Endothelial cell of umbilical vein (primary cell): ENCODE measurements around the gene MTF1. TPM values are rescaled to one million over a fixed set of nuclear protein-coding genes. Genes with fewer than 3 reads are reported as not detected.

ENCODE experiments used
- BruUV-seq: library from RNA; stranded (reverse); fragments of 400-500 nt; replicated peaks from 2 replicates; lab custom pipeline; 2021; lab: Mats Ljungman, UMichigan
- CTCF ChIA-PET: fragments of 300-600, 350-600 bp; sonication (Branson Sonifier 250); formaldehyde crosslinking; loops from one replicate; lab custom pipeline; 2021; ENCODE audit warnings: antibody characterized with exemption, inconsistent platforms; lab: Charles Lee
- POLR2A ChIA-PET: fragments of 300-600, 350-600 bp; sonication (Branson Sonifier 250); formaldehyde crosslinking; loops from one replicate; lab custom pipeline; 2021; ENCODE audit warnings: antibody characterized with exemption, inconsistent platforms; lab: Charles Lee
- DNase-seq: peaks from one replicate; pipeline ENCODE4 v3.0.0-alpha.2; 2011; ENCODE audit warnings: low read depth, low spot score
- FAIRE-seq: peaks from 2 replicates; lab custom pipeline; 2011; peaks lifted over from hg19 to GRCh38; lab: Jason Lieb, UNC
- H2AFZ ChIP-seq: 2 replicates; pipeline ENCODE4 v1.6.0; 2012; ENCODE audit warnings: low read depth, low read length, control low read depth, inconsistent platforms
- H3K27ac ChIP-seq: 2 replicates; pipeline ENCODE4 v1.5.1; 2011; ENCODE audit warnings: low read depth, mild to moderate bottlenecking, control low read depth, low read length, moderate library complexity; ENCODE audit not compliant: insufficient read depth
- H3K27me3 ChIP-seq, 2 experiments: 2 replicates each; pipeline versions ENCODE4 v1.6.0 to v1.6.1; 2011; ENCODE audit warnings: low read length in 2 of 2, mixed read lengths in 1 of 2; ENCODE audit not compliant: control insufficient read depth in 2 of 2, insufficient read depth in 2 of 2
- H3K36me3 ChIP-seq, 2 experiments: 2 replicates in 1 of 2; 3 replicates in 1 of 2; pipeline ENCODE4 v1.5.1; 2011; ENCODE audit warnings: low read length in 2 of 2, mild to moderate bottlenecking in 1 of 2, moderate library complexity in 1 of 2; ENCODE audit not compliant: control insufficient read depth in 2 of 2, insufficient read depth in 2 of 2; ENCODE audit errors: extremely low read depth in 1 of 2
- H3K4me1 ChIP-seq: 3 replicates; pipeline ENCODE4 v1.5.1; 2011; ENCODE audit warnings: mild to moderate bottlenecking, low read length; ENCODE audit not compliant: control insufficient read depth, insufficient read depth; ENCODE audit errors: extremely low read depth
- H3K4me2 ChIP-seq: 2 replicates; pipeline ENCODE4 v1.6.1; 2011; ENCODE audit warnings: low read length, control low read depth, mixed read lengths; ENCODE audit not compliant: insufficient read depth
- H3K4me3 ChIP-seq, 3 experiments: fragments of 200-600 bp in 1 of 3; sonication (generic), shearing (Covaris generic) in 1 of 3; replicated peaks in 1 of 3; 2 replicates each; pipeline ENCODE4 v1.5.1; 2011 to 2016; ENCODE audit warnings: control low read depth in 3 of 3, low read length in 3 of 3, mild to moderate bottlenecking in 2 of 3, inconsistent platforms in 1 of 3, low read depth in 1 of 3, moderate library complexity in 1 of 3; ENCODE audit not compliant: insufficient read depth in 1 of 3
- H3K79me2 ChIP-seq: 2 replicates; pipeline ENCODE4 v1.6.0; 2012; ENCODE audit warnings: low read length, inconsistent platforms; ENCODE audit not compliant: control insufficient read depth, insufficient read depth
- H3K9ac ChIP-seq: replicated peaks from 2 replicates; pipeline ENCODE3; 2011; ENCODE audit warnings: low read length, control low read depth; ENCODE audit not compliant: insufficient read depth; ENCODE audit errors: extremely low read depth
- H3K9me1 ChIP-seq: replicated peaks from 3 replicates; pipeline ENCODE4 v1.6.0; 2011; ENCODE audit warnings: mild to moderate bottlenecking, low read length; ENCODE audit not compliant: control insufficient read depth, insufficient read depth; ENCODE audit errors: extremely low read depth
- H3K9me3 ChIP-seq: replicated peaks from 2 replicates; pipeline ENCODE4 v1.5.1; 2012; ENCODE audit warnings: low read length, inconsistent platforms; ENCODE audit not compliant: control insufficient read depth, insufficient read depth
- H4K20me1 ChIP-seq: replicated peaks from 2 replicates; pipeline ENCODE3; 2011; ENCODE audit warnings: mild to moderate bottlenecking, low read length; ENCODE audit not compliant: control insufficient read depth, insufficient read depth; ENCODE audit errors: extremely low read depth
- CTCF ChIP-seq, 2 donors: IDR thresholded peaks; 1 replicate in 1 of 2; 2 replicates in 1 of 2; pipeline ENCODE4 v1.5.1; 2011; ENCODE audit warnings: low read length in 2 of 2, mild to moderate bottlenecking in 2 of 2, moderate library complexity in 2 of 2, control low read depth in 1 of 2, inconsistent platforms in 1 of 2, low read depth in 1 of 2; ENCODE audit not compliant: insufficient read depth in 1 of 2; ENCODE audit errors: extremely low read depth in 1 of 2
- EZH2 ChIP-seq: IDR thresholded peaks from 2 replicates; pipeline ENCODE4 v1.6.1; 2012; ENCODE audit warnings: borderline replicate concordance, low read depth, mild to moderate bottlenecking, moderate library complexity, low read length, inconsistent platforms; ENCODE audit not compliant: severe bottlenecking
- FOS ChIP-seq: IDR thresholded peaks from 2 replicates; pipeline ENCODE4 v1.6.1; 2011; ENCODE audit warnings: mild to moderate bottlenecking, low read length, moderate library complexity, borderline replicate concordance; ENCODE audit not compliant: insufficient read depth
- GATA2 ChIP-seq: IDR thresholded peaks from 2 replicates; pipeline ENCODE4 v1.7.0; 2011; ENCODE audit warnings: low read depth, mild to moderate bottlenecking, moderate library complexity, mixed read lengths, low read length; ENCODE audit not compliant: insufficient read length, insufficient read depth
- JUN ChIP-seq: IDR thresholded peaks from 2 replicates; pipeline ENCODE4 v1.6.1; 2011; ENCODE audit warnings: borderline replicate concordance, low read depth; ENCODE audit not compliant: insufficient read length, insufficient read depth
- MAX ChIP-seq: IDR thresholded peaks from 2 replicates; pipeline ENCODE4 v1.6.1; 2011; ENCODE audit not compliant: insufficient read depth, insufficient read length
- MYC ChIP-seq: IDR thresholded peaks from one replicate; pipeline ENCODE4 v1.6.1; 2011; ENCODE audit warnings: mild to moderate bottlenecking, low read depth, low read length
- POLR2A ChIP-seq: IDR thresholded peaks from 2 replicates; pipeline ENCODE4 v1.6.1; 2012; ENCODE audit warnings: low read depth, mild to moderate bottlenecking, control low read depth, low read length
- POLR2AphosphoS5 ChIP-seq: IDR thresholded peaks from 2 replicates; pipeline ENCODE4 v1.6.1; 2012; ENCODE audit warnings: low read depth, mild to moderate bottlenecking, control low read depth, low read length, moderate library complexity; ENCODE audit not compliant: insufficient read depth
- dilution Hi-C: fragments of 300-500 bp; cut with MboI; formaldehyde crosslinking; loops from one replicate; pipeline ENCODE4 v1.15.0; 2019; ENCODE audit warnings: low sequenced_read_pairs; ENCODE audit not compliant: extremely low pct_ligation_motif_present
- intact Hi-C: fragments of 100-400 bp; cut with micrococcal nuclease; formaldehyde crosslinking; loops from one replicate; pipeline ENCODE4 v1.10.0; 2022
- polyA plus RNA-seq, 4 experiments: library from polyadenylated mRNA; depleted of rRNA in 3 of 4; stranded (reverse) in 3 of 4; unstranded in 1 of 4; fragments of >200 nt; gene quantifications; 2 replicates each; pipeline versions ENCODE4 v1.2.1 to v1.2.3, GENCODE V29; 2011 to 2012; ENCODE audit warnings: missing spikeins in 1 of 4
- total RNA-seq: library from RNA; stranded (reverse); gene quantifications from 2 replicates; pipeline ENCODE4 v1.2.3, GENCODE V29; 2021

The MTF1 gene
- total and polyA plus RNA-seq, 2 donors (not counting 3 experiments of a cell fraction or from before 2014, with no cell fraction given): 4.9 to 18.5 TPM

DNA sequence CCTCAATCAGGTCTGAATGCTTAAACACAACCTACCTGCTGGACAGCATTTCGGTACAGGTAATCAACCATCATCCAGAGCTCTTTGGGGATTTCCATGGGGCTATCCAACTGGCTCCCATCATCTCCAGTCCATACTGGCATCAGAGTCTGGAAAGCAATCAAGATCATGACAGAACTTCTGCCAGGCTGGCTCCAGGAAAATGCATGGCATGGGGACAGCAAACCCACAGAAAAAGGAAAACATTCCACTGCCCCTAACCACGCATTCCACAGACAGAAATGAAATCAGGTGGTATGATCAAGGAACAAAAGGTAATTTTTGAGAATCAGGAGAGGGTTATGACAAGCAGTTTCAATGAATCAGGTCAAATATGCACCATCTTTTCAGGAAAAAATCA lies 9.1 kb upstream of the MTF1 start:
- dilution Hi-C loops: no loop called here
- Histone ChIP-seq H2AFZ (no peak overlapping the region), H3K4me3 (no peak overlapping the region), H3K9me1 (no peaks in the 10 kb centered on the region), H3K27me3 (no peaks in the 10 kb centered on the region), H4K20me1 (no peaks in the 10 kb centered on the region), H3K36me3 (peaks cover 0 to 10% of the 10 kb centered on the region in 2 experiments), H3K9me3 (no peaks in the 10 kb centered on the region), H3K79me2 (no peaks in the 10 kb centered on the region), H3K27ac (no peak overlapping the region), H3K4me2 (no peak overlapping the region), H3K9ac (no peak overlapping the region), H3K4me1 (no peaks in the 10 kb centered on the region)
- intact Hi-C loops: loop anchor here (10.0 kb wide), 1 partner anchor 394 kb away; the partner anchor contains the start of gene ZC3H12A
- FAIRE-seq (no peak), DNase-seq (no peak)
- no TSS peak for BruUV-seq
- no peak for TF ChIP-seq JUN
- no peak for TF ChIP-seq MAX
- TF ChIP-seq GATA2: no peak
- TF ChIP-seq POLR2A: no peak
- no peak for TF ChIP-seq FOS
- TF ChIP-seq MYC: no peak
- TF ChIP-seq POLR2AphosphoS5: no peak
- TF ChIP-seq EZH2: no peak
- no peak for TF ChIP-seq CTCF (IDR thresholded peaks at IDR 0.05; ENCODE audit: extremely low read depth in 1 of 2, insufficient read depth in 1 of 2, low read depth in 1 of 2, low read length in 2 of 2)
- CTCF ChIA-PET: no interaction called here
- POLR2A ChIA-PET: no interaction called here
